BJ (cell line): ENCODE measurements around the gene PGC. TPM values are rescaled to one million over a fixed set of nuclear protein-coding genes. Genes with fewer than 3 reads are reported as not detected.

Experiments
- CTCF ChIA-PET: fragments of 350-600 bp; formaldehyde crosslinking; extraction: SDS; loops from one replicate; lab custom pipeline; 2021; ENCODE audit warnings: antibody characterized with exemption, inconsistent platforms; lab: Yijun Ruan, JAX
- POLR2A ChIA-PET: fragments of 300-600 bp; sonication (Branson Sonifier 250); formaldehyde crosslinking; extraction: SDS; loops from one replicate; lab custom pipeline; 2021; ENCODE audit warnings: antibody characterized with exemption; lab: Charles Lee
- DNase-seq: peaks from one replicate; pipeline ENCODE4 v3.0.0-alpha.2; 2011; ENCODE audit warnings: low read depth
- H3K27me3 ChIP-seq: 2 replicates; pipeline ENCODE4 v1.6.0; 2011; ENCODE audit warnings: low read length; ENCODE audit not compliant: control insufficient read depth, insufficient read depth
- H3K36me3 ChIP-seq: 2 replicates; pipeline ENCODE4 v1.5.1; 2011; ENCODE audit warnings: low read length; ENCODE audit not compliant: control insufficient read depth, insufficient read depth
- H3K4me3 ChIP-seq: 2 replicates; pipeline ENCODE4 v1.5.1; 2011; ENCODE audit warnings: low read depth, mild to moderate bottlenecking, control low read depth, low read length
- polyA plus RNA-seq: library from polyadenylated mRNA; depleted of rRNA; stranded (reverse); fragments of >200 nt; gene quantifications from 2 replicates; pipeline ENCODE4 v1.2.3, GENCODE V29; 2011
- TF ChIP-seq, protein P1 (sequence below): IDR thresholded peaks from 2 replicates; pipeline ENCODE4 v1.5.1; 2011; ENCODE audit warnings: low read depth, mild to moderate bottlenecking, control low read depth, inconsistent platforms, low read length, moderate library complexity; ENCODE audit not compliant: insufficient read depth

The PGC gene
- polyA plus RNA-seq, 1 experiment = not detected

DNA sequence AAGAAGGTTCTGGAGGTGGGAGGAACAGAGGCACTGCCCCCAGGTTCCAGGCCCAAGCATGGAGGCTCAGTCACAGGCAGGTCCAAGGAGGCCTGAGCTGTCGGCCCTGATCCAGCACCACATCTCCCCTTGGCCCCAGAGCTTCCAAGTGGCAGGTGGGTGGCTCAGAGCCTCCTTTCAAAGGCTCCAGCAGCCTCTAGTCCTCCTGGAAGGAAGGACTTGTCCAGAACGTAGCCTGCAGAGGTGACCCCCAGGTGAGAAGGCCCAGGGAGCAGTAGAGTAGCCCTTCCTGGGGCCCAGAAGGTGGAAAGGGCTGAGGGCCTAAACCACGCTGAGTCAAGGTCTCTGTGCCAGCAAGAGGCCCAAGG is 19.5 kb downstream of the PGC start:
- ChIA-PET POLR2A (no interaction called here), CTCF (interaction anchor here (0.7 kb wide), 1 partner anchor 43 kb away, joined by 3 read pairs; no protein-coding TSS in a partner anchor)
- no peaks in the 10 kb centered on the region for H3K36me3 ChIP-seq
- TF ChIP-seq, protein P1, sequence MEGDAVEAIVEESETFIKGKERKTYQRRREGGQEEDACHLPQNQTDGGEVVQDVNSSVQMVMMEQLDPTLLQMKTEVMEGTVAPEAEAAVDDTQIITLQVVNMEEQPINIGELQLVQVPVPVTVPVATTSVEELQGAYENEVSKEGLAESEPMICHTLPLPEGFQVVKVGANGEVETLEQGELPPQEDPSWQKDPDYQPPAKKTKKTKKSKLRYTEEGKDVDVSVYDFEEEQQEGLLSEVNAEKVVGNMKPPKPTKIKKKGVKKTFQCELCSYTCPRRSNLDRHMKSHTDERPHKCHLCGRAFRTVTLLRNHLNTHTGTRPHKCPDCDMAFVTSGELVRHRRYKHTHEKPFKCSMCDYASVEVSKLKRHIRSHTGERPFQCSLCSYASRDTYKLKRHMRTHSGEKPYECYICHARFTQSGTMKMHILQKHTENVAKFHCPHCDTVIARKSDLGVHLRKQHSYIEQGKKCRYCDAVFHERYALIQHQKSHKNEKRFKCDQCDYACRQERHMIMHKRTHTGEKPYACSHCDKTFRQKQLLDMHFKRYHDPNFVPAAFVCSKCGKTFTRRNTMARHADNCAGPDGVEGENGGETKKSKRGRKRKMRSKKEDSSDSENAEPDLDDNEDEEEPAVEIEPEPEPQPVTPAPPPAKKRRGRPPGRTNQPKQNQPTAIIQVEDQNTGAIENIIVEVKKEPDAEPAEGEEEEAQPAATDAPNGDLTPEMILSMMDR = no peak
- no peak for DNase-seq
- no peak overlapping the region for H3K4me3 ChIP-seq
- no peaks in the 10 kb centered on the region for H3K27me3 ChIP-seq

DNA sequence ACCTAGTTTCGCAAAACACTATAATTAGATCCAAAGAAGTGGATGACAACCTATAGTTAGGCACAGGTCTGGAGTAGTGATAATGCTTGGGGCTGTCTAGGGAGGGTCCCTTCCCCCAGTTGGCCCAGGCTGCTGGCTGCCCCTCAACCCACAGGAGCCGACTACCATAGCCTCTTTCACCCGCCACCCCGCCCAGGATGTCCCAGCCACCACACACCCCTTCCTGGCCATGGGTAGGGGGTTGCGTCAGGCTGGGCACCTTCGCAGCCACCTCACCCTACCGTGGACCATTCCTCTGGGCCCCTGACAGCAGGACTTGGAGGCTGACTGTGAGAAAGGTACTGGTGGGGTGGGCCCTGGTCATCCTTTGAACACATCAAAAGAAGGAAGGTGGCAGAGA is 20.3 kb downstream of the PGC start:
- CTCF ChIA-PET = interaction anchor here (1.2 kb wide), 1 partner anchor 124 kb away, joined by 3 read pairs; no protein-coding TSS in a partner anchor
- H3K27me3 ChIP-seq = no peaks in the 10 kb centered on the region
- TF ChIP-seq, protein P1 = no peak

DNA sequence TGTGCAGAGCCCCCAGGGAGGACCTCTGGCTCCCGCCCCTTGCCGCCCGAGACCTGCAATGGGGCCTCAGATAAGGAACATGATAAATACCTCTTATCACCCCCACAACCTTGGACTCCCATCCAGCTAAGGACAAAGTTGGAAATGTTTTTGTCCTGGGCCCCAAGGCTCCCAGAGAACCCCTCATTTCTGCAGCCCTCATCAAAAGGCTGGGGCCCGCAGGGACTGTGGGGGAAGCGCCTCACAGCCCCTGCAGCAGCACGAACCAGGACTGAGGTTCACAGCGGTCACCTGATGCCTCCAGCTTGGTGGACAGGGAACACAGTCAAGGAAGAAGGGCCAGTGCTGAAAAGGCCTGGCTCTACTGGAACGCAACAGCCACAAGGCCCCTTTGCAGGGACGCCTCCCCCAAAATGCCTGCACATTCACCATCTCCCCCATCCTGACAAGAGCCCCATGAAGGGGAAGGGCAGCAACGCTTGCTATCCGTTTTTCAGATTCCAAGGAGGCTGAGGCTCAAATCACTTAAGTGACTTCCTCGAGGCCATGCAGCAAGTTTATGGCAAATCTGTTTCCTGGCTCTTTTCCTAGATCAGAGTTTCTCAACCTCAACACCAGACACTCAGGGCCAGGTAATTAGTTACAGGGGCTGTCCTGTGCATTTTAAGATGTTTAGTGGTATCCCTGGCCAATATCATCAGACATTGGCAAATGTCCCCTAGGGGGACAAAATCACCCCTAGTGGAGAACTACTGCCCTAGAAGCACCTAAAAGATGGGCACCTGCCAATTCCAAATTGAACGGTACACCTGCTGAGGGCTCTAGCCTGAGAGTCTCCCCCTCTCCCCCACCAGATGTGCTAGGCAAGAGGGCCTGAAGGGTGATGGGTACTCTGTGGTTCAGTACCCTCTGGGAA is 22.4 kb downstream of the PGC start:
- no peak for DNase-seq
- ChIA-PET POLR2A (interaction anchor here (1.1 kb wide), 1 partner anchor 8 kb away, joined by 3 read pairs; no protein-coding TSS in a partner anchor), CTCF (interaction anchor here (0.6 to 2.0 kb wide), 5 partner anchors 10 to 51 kb away, joined by 3 to 8 read pairs (median 7); no protein-coding TSS in a partner anchor)
- TF ChIP-seq, protein P1 = no peak
- Histone ChIP-seq H3K27me3 (no peaks in the 10 kb centered on the region), H3K4me3 (no peak overlapping the region), H3K36me3 (no peaks in the 10 kb centered on the region)

More for the DNA sequence above, 20.3 kb downstream of the PGC start:
- Histone ChIP-seq H3K4me3 (no peak overlapping the region), H3K36me3 (no peaks in the 10 kb centered on the region)
- POLR2A ChIA-PET = no interaction called here
- no peak for DNase-seq

DNA sequence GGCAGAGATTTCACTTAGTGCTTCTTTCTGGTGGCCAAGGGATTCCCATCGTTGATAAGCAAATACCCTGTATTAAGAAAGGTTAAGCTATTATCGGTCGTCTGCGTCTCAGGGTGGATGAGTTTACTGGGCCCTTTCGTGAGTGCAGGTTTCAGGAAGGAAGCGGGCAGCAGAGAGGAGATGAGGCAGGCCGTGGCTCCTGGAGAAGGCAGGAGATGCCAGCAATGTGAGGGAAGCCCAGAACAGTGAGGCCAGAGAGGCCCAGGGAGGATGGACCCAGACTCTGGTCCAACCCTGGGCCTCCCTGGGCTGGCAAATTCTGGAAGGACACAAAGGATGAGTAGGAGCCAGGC is 23.0 kb downstream of the PGC start:
- Histone ChIP-seq H3K4me3 (no peak overlapping the region), H3K36me3 (no peaks in the 10 kb centered on the region), H3K27me3 (no peaks in the 10 kb centered on the region)
- DNase-seq = no peak
- TF ChIP-seq, protein P1 = no peak
- ChIA-PET CTCF (interaction anchor here (0.6 to 2.0 kb wide), 5 partner anchors 10 to 52 kb away, joined by 3 to 8 read pairs (median 7); no protein-coding TSS in a partner anchor), POLR2A (interaction anchor here (1.1 kb wide), 1 partner anchor 9 kb away, joined by 3 read pairs; no protein-coding TSS in a partner anchor)
